OCI-LY7 (cell line): ENCODE measurements around the gene LY6G6D. TPM values are rescaled to one million over a fixed set of nuclear protein-coding genes. Genes with fewer than 3 reads are reported as not detected.

Experiments used
- BruUV-seq: library from RNA; stranded (reverse); fragments of 400-500 nt; replicated peaks from 2 replicates; lab custom pipeline; 2021; lab: Mats Ljungman, UMichigan
- CTCF ChIA-PET: fragments of 300-600 bp; sonication (Branson Sonifier 250); formaldehyde crosslinking; loops from one replicate; lab custom pipeline; 2022; ENCODE audit warnings: antibody characterized with exemption; ENCODE audit not compliant: unreplicated experiment; lab: Charles Lee
- POLR2A ChIA-PET: fragments of 300-600 bp; sonication (Branson Sonifier 250); formaldehyde crosslinking; loops from one replicate; lab custom pipeline; 2022; ENCODE audit warnings: antibody characterized with exemption; lab: Charles Lee
- DNase-seq: peaks from one replicate; pipeline ENCODE4 v3.0.0-alpha.2; 2015; ENCODE audit warnings: low spot score
- H2AFZ ChIP-seq: fragments of 200-600 bp; sonication (generic), shearing (Covaris generic); 2 replicates; pipeline ENCODE4 v1.6.1; 2014; ENCODE audit warnings: mild to moderate bottlenecking, antibody characterized with exemption, low read length, moderate library complexity
- H3K27ac ChIP-seq: fragments of 200-600 bp; sonication (generic); 2 replicates; pipeline ENCODE4 v1.5.1; 2014; ENCODE audit warnings: mixed run types, low read depth, mild to moderate bottlenecking, moderate library complexity, low read length, inconsistent platforms; ENCODE audit not compliant: poor library complexity, severe bottlenecking
- H3K36me3 ChIP-seq: fragments of 200-600 bp; sonication (generic); 2 replicates; pipeline ENCODE4 v1.6.1; 2014; ENCODE audit warnings: mild to moderate bottlenecking, antibody characterized with exemption, low read length, moderate library complexity, mixed read lengths; ENCODE audit not compliant: insufficient read depth
- H3K4me1 ChIP-seq: fragments of 200-600 bp; sonication (generic); 2 replicates; pipeline ENCODE4 v1.5.1; 2014; ENCODE audit warnings: mild to moderate bottlenecking, low read length; ENCODE audit not compliant: insufficient read depth, poor library complexity, severe bottlenecking
- H3K4me2 ChIP-seq: fragments of 200-600 bp; sonication (generic); 2 replicates; pipeline ENCODE4 v1.6.1; 2014; ENCODE audit warnings: mild to moderate bottlenecking, low read length
- H3K4me3 ChIP-seq: fragments of 200-600 bp; sonication (generic); 2 replicates; pipeline ENCODE4 v1.5.1; 2014; ENCODE audit warnings: mild to moderate bottlenecking, low read depth, low read length; ENCODE audit not compliant: poor library complexity, severe bottlenecking
- H3K79me2 ChIP-seq: fragments of 200-600 bp; sonication (generic); 2 replicates; pipeline ENCODE4 v1.6.1; 2016; ENCODE audit warnings: low read depth, mild to moderate bottlenecking, low read length, moderate library complexity, mixed read lengths; ENCODE audit not compliant: insufficient read depth
- H3K9me2 ChIP-seq: fragments of 200-600 bp; sonication (generic); 2 replicates; pipeline ENCODE4 v1.6.1; 2016; ENCODE audit warnings: mild to moderate bottlenecking, low read length, mixed read lengths; ENCODE audit not compliant: insufficient read depth
- H3K9me3 ChIP-seq: fragments of 200-600 bp; sonication (generic); 2 replicates; pipeline ENCODE4 v1.6.1; 2014; ENCODE audit warnings: mild to moderate bottlenecking, mixed run types, low read length, mixed read lengths
- H4K20me1 ChIP-seq: fragments of 200-600 bp; sonication (generic); 2 replicates; pipeline ENCODE4 v1.6.1; 2014; ENCODE audit warnings: mild to moderate bottlenecking, antibody characterized with exemption, low read length, moderate library complexity, mixed read lengths; ENCODE audit not compliant: insufficient read depth
- EZH2phosphoT487 ChIP-seq: fragments of 200-600 bp; sonication (generic); IDR thresholded peaks from 2 replicates; pipeline ENCODE4 v1.6.1; 2018; ENCODE audit warnings: low read depth, borderline replicate concordance, mild to moderate bottlenecking, mixed run types, antibody characterized with exemption, low read length, moderate library complexity, mixed read lengths
- intact Hi-C: fragments of 100-400 bp; cut with micrococcal nuclease; formaldehyde crosslinking; loops from one replicate; pipeline ENCODE4 v1.10.0; 2022; ENCODE audit not compliant: unreplicated experiment
- total RNA-seq, 2 experiments: library from RNA; depleted of rRNA in 1 of 2; stranded (reverse); fragments of >200 nt in 1 of 2; shearing (Covaris generic) in 1 of 2; gene quantifications; 2 replicates each; pipeline ENCODE4 v1.2.3, GENCODE V29; 2014 to 2022
- TF ChIP-seq, protein P1 (sequence below): fragments of 200-600 bp; sonication (generic); conservative IDR thresholded peaks from 2 replicates; pipeline ENCODE4 v1.5.1; 2014; ENCODE audit warnings: mild to moderate bottlenecking, antibody characterized with exemption, low read length, moderate library complexity, mixed read lengths

The LY6G6D gene
- total RNA-seq, 2 experiments from 2014 or later, result not detected

DNA sequence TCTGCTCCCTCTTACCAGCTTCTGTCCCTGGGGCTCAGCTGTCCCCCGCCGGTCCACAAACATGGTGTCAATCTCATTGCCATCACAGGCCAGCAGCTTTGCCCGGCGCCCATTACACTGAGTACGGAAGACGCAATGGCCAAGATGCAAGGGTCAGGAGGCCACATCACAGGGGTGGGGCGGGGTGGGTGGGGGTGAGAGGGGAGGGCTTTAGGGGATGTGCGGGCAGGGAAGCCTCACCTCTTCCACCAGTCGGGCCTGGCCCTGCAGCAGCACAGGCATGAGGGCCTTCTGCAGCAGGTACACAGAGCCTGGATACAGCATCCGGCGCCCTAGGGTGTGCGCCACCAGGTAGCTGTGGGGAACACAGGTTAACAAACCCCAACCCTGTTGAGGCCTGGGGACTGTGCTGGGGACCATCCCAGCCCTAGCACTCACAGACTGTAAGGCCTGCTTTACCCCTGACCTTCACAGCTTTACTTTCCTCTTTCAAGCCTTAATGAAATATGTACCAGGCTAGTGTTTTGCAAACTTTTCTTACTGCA lies 23.5 kb upstream of the LY6G6D start:
- Histone ChIP-seq H3K9me2 (no peaks in the 10 kb centered on the region), H3K79me2 (no peaks in the 10 kb centered on the region), H4K20me1 (no peaks in the 10 kb centered on the region), H2AFZ (no peak overlapping the region), H3K4me2 (no peak overlapping the region), H3K9me3 (no peaks in the 10 kb centered on the region), H3K36me3 (peaks cover 81% of the 10 kb centered on the region), H3K27ac (no peak overlapping the region), H3K4me3 (no peak overlapping the region), H3K4me1 (peaks cover 12% of the 10 kb centered on the region)
- TF ChIP-seq, protein P1, sequence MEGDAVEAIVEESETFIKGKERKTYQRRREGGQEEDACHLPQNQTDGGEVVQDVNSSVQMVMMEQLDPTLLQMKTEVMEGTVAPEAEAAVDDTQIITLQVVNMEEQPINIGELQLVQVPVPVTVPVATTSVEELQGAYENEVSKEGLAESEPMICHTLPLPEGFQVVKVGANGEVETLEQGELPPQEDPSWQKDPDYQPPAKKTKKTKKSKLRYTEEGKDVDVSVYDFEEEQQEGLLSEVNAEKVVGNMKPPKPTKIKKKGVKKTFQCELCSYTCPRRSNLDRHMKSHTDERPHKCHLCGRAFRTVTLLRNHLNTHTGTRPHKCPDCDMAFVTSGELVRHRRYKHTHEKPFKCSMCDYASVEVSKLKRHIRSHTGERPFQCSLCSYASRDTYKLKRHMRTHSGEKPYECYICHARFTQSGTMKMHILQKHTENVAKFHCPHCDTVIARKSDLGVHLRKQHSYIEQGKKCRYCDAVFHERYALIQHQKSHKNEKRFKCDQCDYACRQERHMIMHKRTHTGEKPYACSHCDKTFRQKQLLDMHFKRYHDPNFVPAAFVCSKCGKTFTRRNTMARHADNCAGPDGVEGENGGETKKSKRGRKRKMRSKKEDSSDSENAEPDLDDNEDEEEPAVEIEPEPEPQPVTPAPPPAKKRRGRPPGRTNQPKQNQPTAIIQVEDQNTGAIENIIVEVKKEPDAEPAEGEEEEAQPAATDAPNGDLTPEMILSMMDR, result no peak
- no peak for TF ChIP-seq EZH2phosphoT487
- intact Hi-C loops, result no loop called here
- CTCF ChIA-PET, result no interaction called here
- POLR2A ChIA-PET, result no interaction called here
- no TSS peak for BruUV-seq
- DNase-seq, result no peak

GRCh38 chr6:31692353-31692752 lies 22.8 kb upstream of the LY6G6D start:
- Histone ChIP-seq H3K4me1 (peaks cover 12% of the 10 kb centered on the region), H3K79me2 (no peaks in the 10 kb centered on the region), H4K20me1 (no peaks in the 10 kb centered on the region), H3K4me3 (no peak overlapping the region), H3K4me2 (no peak overlapping the region), H3K36me3 (peaks cover 80% of the 10 kb centered on the region), H3K27ac (no peak overlapping the region), H3K9me3 (no peaks in the 10 kb centered on the region), H2AFZ (no peak overlapping the region), H3K9me2 (no peaks in the 10 kb centered on the region)
- TSS peak; percentile 48 for BruUV-seq
- intact Hi-C loops, result no loop called here
- ChIA-PET CTCF (no interaction called here), POLR2A (no interaction called here)
- TF ChIP-seq, protein P1, result no peak
- TF ChIP-seq EZH2phosphoT487, result no peak
- DNase-seq, result no peak

- Histone ChIP-seq H2AFZ (no peak overlapping the region), H3K27ac (no peak overlapping the region), H3K4me3 (no peak overlapping the region), H4K20me1 (no peaks in the 10 kb centered on the region), H3K4me1 (peaks cover 12% of the 10 kb centered on the region), H3K4me2 (no peak overlapping the region), H3K79me2 (no peaks in the 10 kb centered on the region), H3K36me3 (peaks cover 78% of the 10 kb centered on the region), H3K9me2 (no peaks in the 10 kb centered on the region), H3K9me3 (no peaks in the 10 kb centered on the region)
- DNase-seq, result no peak
- TF ChIP-seq, protein P1, result no peak
- no peak for TF ChIP-seq EZH2phosphoT487
- CTCF ChIA-PET, result no interaction called here
- no TSS peak for BruUV-seq
- intact Hi-C loops, result no loop called here
- POLR2A ChIA-PET, result no interaction called here
Measured at GRCh38 chr6:31692886-31693285, 22.3 kb upstream of the LY6G6D start.
